ENCODE results near the gene GALM. TPM values are rescaled to one million over a fixed set of nuclear protein-coding genes. Genes with fewer than 3 reads are reported as not detected.
A peak's percentile ranks its signal among the peaks of the same experiment; 100 is the strongest.

Gene GALM
- total RNA-seq, 6 experiments from 2014 or later = 26.2 to 47.9 (median 36.7) TPM

DNA sequence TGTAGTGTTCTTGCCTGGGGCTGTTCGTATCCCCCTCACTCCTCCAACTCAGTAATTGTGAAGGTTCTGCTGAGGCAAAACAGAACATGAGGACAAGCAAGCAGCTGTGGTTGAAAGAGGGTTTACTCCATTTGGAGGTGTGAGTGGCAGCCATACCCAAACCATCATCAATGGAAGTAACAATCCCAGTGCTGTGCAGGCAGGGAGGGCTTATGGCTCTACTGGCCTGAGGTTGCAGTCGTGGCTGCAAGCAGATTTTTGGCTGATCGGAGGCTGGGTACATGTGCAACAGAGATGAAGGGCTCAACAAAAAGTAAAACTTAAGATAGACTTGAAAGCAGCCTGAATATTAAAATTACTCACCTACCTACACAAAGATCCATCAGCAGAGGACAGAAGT, 72.0 kb downstream of the GALM start:
- H3K27ac ChIP-seq = peak overlapping the region in 1 of 3 donors; percentile 5
- H3K4me1 ChIP-seq = peaks cover 0 to 54% (median 13%) of the 10 kb centered on the region in 4 donors
- no peak for TF ChIP-seq POLR2A (IDR thresholded peaks at IDR 0.05)
- TF ChIP-seq, protein P1, sequence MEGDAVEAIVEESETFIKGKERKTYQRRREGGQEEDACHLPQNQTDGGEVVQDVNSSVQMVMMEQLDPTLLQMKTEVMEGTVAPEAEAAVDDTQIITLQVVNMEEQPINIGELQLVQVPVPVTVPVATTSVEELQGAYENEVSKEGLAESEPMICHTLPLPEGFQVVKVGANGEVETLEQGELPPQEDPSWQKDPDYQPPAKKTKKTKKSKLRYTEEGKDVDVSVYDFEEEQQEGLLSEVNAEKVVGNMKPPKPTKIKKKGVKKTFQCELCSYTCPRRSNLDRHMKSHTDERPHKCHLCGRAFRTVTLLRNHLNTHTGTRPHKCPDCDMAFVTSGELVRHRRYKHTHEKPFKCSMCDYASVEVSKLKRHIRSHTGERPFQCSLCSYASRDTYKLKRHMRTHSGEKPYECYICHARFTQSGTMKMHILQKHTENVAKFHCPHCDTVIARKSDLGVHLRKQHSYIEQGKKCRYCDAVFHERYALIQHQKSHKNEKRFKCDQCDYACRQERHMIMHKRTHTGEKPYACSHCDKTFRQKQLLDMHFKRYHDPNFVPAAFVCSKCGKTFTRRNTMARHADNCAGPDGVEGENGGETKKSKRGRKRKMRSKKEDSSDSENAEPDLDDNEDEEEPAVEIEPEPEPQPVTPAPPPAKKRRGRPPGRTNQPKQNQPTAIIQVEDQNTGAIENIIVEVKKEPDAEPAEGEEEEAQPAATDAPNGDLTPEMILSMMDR (IDR thresholded peaks at IDR 0.05) = no peak
- intact Hi-C loops (cut with DNase I) = loop anchor here (10.0 kb wide), 2 partner anchors 153 to 203 kb away; no protein-coding TSS in a partner anchor
- H3K9me3 ChIP-seq = no peaks in the 10 kb centered on the region
- H3K36me3 ChIP-seq = peaks cover 0 to 5% (median 3%) of the 10 kb centered on the region in 4 donors
- H3K4me3 ChIP-seq = no peak overlapping the region
- no peaks in the 10 kb centered on the region for H3K27me3 ChIP-seq
- peak in 1 of 3 donors; percentile 31 for DNase-seq
- 89% methylated on average over 1 of the region's 3 CpGs for WGBS (ENCODE audit: insufficient coverage, low coverage, low lambda C conversion rate, missing lambda C conversion rate)
- no peak for ATAC-seq

DNA sequence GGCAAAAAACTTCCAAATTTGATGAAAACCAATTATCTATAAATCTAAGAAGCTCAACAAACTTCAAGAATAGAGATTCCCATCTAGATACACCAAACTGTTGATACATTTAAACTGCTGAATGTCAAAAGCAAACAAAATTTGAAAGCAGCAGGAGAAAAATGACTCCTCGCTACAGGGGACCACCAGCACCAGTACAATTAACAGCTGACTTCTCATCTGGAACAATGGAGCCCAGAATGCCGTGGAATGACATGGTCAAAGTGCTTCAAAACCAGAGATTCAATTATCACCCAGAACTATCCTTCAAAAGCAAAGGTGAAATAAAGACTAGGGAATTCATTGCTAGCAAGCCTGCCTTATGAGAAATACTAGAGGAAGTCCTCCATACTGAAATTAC, 73.6 kb downstream of the GALM start:
- intact Hi-C loops (cut with DNase I) = loop anchor here (10.0 kb wide), 2 partner anchors 155 to 205 kb away; no protein-coding TSS in a partner anchor
- Histone ChIP-seq H3K36me3 (peaks cover 0 to 21% (median 9%) of the 10 kb centered on the region in 4 donors), H3K4me3 (no peak overlapping the region), H3K27me3 (no peaks in the 10 kb centered on the region), H3K27ac (no peak overlapping the region), H3K9me3 (no peaks in the 10 kb centered on the region), H3K4me1 (peaks cover 0 to 55% (median 11%) of the 10 kb centered on the region in 4 donors)
- TF ChIP-seq, protein P1 (IDR thresholded peaks at IDR 0.05) = no peak
- no peak for TF ChIP-seq POLR2A (IDR thresholded peaks at IDR 0.05)
- DNase-seq = no peak
- 92% methylated on average over 2 of the region's 2 CpGs for WGBS (ENCODE audit: insufficient coverage, low coverage, low lambda C conversion rate, missing lambda C conversion rate)
- ATAC-seq = no peak

DNA sequence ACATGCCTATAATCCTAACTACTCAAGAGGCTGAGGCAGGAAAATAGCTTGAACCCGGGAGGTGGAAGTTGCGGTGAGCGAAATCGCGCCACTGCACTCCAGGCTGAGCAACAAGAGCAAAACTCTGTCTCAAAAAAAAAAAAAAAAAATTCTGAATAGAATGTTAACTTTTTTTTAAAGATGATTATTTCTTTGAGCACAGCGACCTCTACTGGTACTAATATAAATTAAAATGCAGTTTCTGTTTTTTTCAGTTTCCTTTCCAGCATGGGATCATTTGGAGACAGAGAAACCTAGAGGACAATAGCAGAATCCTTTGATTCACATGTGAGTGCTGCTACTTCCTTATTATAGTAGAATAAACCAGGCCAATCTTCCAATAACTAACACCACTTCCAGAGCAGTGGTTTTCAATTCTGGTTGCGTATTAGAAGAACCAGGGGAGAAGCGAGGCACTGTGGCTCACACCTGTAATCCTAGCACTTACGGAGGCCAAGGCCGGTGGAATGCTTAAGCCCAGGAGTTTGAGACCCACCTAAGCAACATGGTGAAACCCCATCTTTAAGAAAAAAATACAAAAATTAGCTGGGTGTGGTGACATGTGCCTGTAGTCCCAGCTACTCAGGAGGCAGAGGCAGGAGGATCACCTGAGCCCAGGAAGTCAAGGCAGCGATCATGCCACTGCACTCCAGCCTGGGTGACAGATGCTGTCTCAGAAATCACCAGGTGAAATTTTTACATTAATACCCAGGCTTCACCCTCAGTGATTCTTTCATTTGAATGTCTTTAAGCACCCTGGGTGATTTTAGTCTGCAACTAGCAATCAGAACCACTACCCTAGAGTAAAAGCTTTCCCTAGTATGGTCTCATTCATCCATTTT, 75.2 kb downstream of the GALM start:
- Histone ChIP-seq H3K4me3 (no peak overlapping the region), H3K4me1 (peaks cover 0 to 55% (median 11%) of the 10 kb centered on the region in 4 donors), H3K36me3 (peaks cover 0 to 37% (median 18%) of the 10 kb centered on the region in 4 donors), H3K27me3 (no peaks in the 10 kb centered on the region), H3K9me3 (no peaks in the 10 kb centered on the region), H3K27ac (peak overlapping the region in 1 of 3 donors; percentile 1)
- ATAC-seq (peak; percentile 55 to 71 (median 66)), DNase-seq (no peak)
- TF ChIP-seq, protein P1 (IDR thresholded peaks at IDR 0.05) = peak; percentile 60 to 73 (median 66)
- no peak for TF ChIP-seq POLR2A (IDR thresholded peaks at IDR 0.05)
- intact Hi-C loops (cut with DNase I) = no loop called here
- WGBS (ENCODE audit: insufficient coverage, low coverage, low lambda C conversion rate, missing lambda C conversion rate) = 55% methylated on average over 11 of the region's 11 CpGs

DNA sequence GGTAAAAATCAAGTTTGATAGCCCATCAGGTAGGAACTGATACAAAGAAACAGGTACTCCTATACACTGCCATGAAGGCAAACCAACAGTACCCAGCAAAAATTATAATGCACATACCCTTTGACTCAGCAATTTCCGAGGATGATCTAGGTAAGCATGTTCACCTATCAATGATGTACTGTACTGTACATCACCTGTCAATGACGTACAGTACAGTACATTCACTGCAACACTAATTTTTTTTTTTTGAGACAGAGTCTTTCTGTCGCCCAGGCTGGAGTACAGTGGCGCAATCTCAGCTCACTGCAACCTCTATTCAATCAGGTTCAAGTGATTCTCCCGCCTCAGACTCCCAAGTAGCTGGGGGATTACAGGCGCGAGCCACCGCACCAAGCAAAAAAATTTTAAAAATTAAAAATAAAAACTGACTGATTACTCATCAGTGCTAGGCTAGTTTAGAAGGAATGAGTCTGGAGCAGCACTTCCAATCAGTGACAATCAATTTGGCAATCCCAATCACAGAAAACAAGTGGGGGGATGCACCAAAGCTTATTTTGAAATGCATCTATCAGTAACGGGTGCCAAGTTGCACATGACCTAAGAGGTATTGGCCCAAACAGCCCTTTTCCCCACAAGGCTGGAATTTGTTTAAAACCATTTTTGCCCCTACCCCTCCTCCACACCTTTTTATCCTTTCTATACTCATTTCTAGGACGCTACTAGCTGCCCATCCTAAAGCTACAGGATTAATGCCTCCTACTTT, 77.1 kb downstream of the GALM start:
- 73% methylated on average over 10 of the region's 10 CpGs for WGBS (ENCODE audit: insufficient coverage, low coverage, low lambda C conversion rate, missing lambda C conversion rate)
- intact Hi-C loops (cut with DNase I) = no loop called here
- peaks cover 0 to 59% (median 20%) of the 10 kb centered on the region in 4 donors for H3K4me1 ChIP-seq

More for the DNA sequence above, 77.1 kb downstream of the GALM start:
- Histone ChIP-seq H3K4me3 (no peak overlapping the region), H3K27me3 (no peaks in the 10 kb centered on the region), H3K9me3 (no peaks in the 10 kb centered on the region), H3K36me3 (peaks cover 0 to 56% (median 32%) of the 10 kb centered on the region in 4 donors), H3K27ac (no peak overlapping the region)
- TF ChIP-seq, protein P1 (IDR thresholded peaks at IDR 0.05) = no peak
- no peak for TF ChIP-seq POLR2A (IDR thresholded peaks at IDR 0.05)
- DNase-seq = no peak
- ATAC-seq = peak in 1 of 4 donors; percentile 16

Data from right lobe of liver (tissue), 6 donors.